Natural killer cell treated with Interleukin-12 subunit alpha and Interleukin-12 subunit beta and Interleukin-15 and Interleukin-18, amount 100 ng/mL, for 72 hours (primary cell): Measurements from ENCODE around the gene NEURL1B. TPM values are rescaled to one million over a fixed set of nuclear protein-coding genes. Genes with fewer than 3 reads are reported as not detected.
A peak's percentile ranks its signal among the peaks of the same experiment; 100 is the strongest.

ENCODE experiments used
- ATAC-seq, 2 donors: fragments of 150-1000 bp; cut with Tn5 transposase in 1 of 2; sonication (Bioruptor Pico), chemical (Tn5 transposase) in 1 of 2; 2 replicates each; pipeline ENCODE4 v1.10.0; 2021
- DNase-seq: peaks from one replicate; pipeline ENCODE4 v3.0.0; 2022; ENCODE audit warnings: low spot score
- H3K27ac Mint-ChIP-seq, 2 donors: 1 replicate in 1 of 2; 2 replicates in 1 of 2; pipeline ENCODE4 v1.8.0; 2022; ENCODE audit warnings: mixed read lengths in 2 of 2, mild to moderate bottlenecking in 1 of 2, moderate library complexity in 1 of 2
- H3K27me3 Mint-ChIP-seq, 2 donors: 1 replicate in 1 of 2; 2 replicates in 1 of 2; pipeline ENCODE4 v1.8.0; 2022; ENCODE audit warnings: mixed read lengths in 2 of 2
- H3K36me3 Mint-ChIP-seq: one replicate; pipeline ENCODE4 v1.8.0; 2022; ENCODE audit warnings: mixed read lengths
- H3K4me1 Mint-ChIP-seq, 2 donors: 1 replicate in 1 of 2; 2 replicates in 1 of 2; pipeline ENCODE4 v1.8.0; 2022; ENCODE audit warnings: low read depth in 2 of 2, mixed read lengths in 2 of 2, mild to moderate bottlenecking in 1 of 2
- H3K4me3 Mint-ChIP-seq: one replicate; pipeline ENCODE4 v1.8.0; 2022; ENCODE audit warnings: mixed read lengths
- H3K9me3 Mint-ChIP-seq: 2 replicates; pipeline ENCODE4 v1.8.0; 2022; ENCODE audit warnings: mixed read lengths
- total RNA-seq, 2 donors: library from RNA; stranded (reverse); gene quantifications; one replicate each; pipeline ENCODE4 v1.2.3, GENCODE V29; 2022

Gene NEURL1B
- total RNA-seq, 2 donors from 2014 or later: 0.14 to 0.36 TPM

GRCh38 chr5:172723508-172723907 lies 82.4 kb downstream of the NEURL1B start:
- Mint-ChIP-seq H3K27ac (peak overlapping the region in 1 of 2 donors; percentile 34), H3K4me1 (peaks cover 15 to 19% of the 10 kb centered on the region in 2 donors), H3K9me3 (no peaks in the 10 kb centered on the region), H3K27me3 (peaks cover 31 to 50% of the 10 kb centered on the region in 2 donors), H3K36me3 (no peaks in the 10 kb centered on the region), H3K4me3 (no peak overlapping the region)
- DNase-seq: peak; percentile 3
- no peak for ATAC-seq

- no peaks in the 10 kb centered on the region for H3K9me3 Mint-ChIP-seq
- H3K27me3 Mint-ChIP-seq: peaks cover 32 to 49% of the 10 kb centered on the region in 2 donors
- H3K4me1 Mint-ChIP-seq: peaks cover 15 to 19% of the 10 kb centered on the region in 2 donors
- ATAC-seq (no peak), DNase-seq (peak; percentile 53)
- no peak overlapping the region for H3K4me3 Mint-ChIP-seq
- H3K27ac Mint-ChIP-seq: peak overlapping the region in 1 of 2 donors; percentile 3
- no peaks in the 10 kb centered on the region for H3K36me3 Mint-ChIP-seq
These were observed 83.5 kb downstream of the NEURL1B start for GRCh38 chr5:172724242-172725183.

GRCh38 chr5:172725273-172725672 lies 84.2 kb downstream of the NEURL1B start:
- ATAC-seq: no peak
- Mint-ChIP-seq H3K9me3 (no peaks in the 10 kb centered on the region), H3K27ac (no peak overlapping the region), H3K4me1 (peaks cover 15 to 19% of the 10 kb centered on the region in 2 donors), H3K4me3 (no peak overlapping the region), H3K27me3 (peaks cover 32 to 41% of the 10 kb centered on the region in 2 donors), H3K36me3 (no peaks in the 10 kb centered on the region)
- peak; percentile 28 for DNase-seq

GRCh38 chr5:172725785-172726184 lies 84.7 kb downstream of the NEURL1B start:
- ATAC-seq (no peak), DNase-seq (peak; percentile 23)
- H3K27ac Mint-ChIP-seq: no peak overlapping the region
- peaks cover 32 to 40% of the 10 kb centered on the region in 2 donors for H3K27me3 Mint-ChIP-seq
- no peak overlapping the region for H3K4me3 Mint-ChIP-seq
- H3K9me3 Mint-ChIP-seq: no peaks in the 10 kb centered on the region
- no peaks in the 10 kb centered on the region for H3K36me3 Mint-ChIP-seq
- H3K4me1 Mint-ChIP-seq: peaks cover 15 to 19% of the 10 kb centered on the region in 2 donors

GRCh38 chr5:172726966-172727365 lies 85.9 kb downstream of the NEURL1B start:
- DNase-seq: peak; percentile 15
- peaks cover 34 to 40% of the 10 kb centered on the region in 2 donors for H3K27me3 Mint-ChIP-seq
- H3K4me1 Mint-ChIP-seq: peaks cover 12 to 13% of the 10 kb centered on the region in 2 donors
- no peak overlapping the region for H3K4me3 Mint-ChIP-seq
- H3K36me3 Mint-ChIP-seq: no peaks in the 10 kb centered on the region
- H3K9me3 Mint-ChIP-seq: no peaks in the 10 kb centered on the region
- H3K27ac Mint-ChIP-seq: peak overlapping the region in 1 of 2 donors; percentile 21
- no peak for ATAC-seq

- peaks cover 34 to 36% of the 10 kb centered on the region in 2 donors for H3K27me3 Mint-ChIP-seq
- no peak overlapping the region for H3K27ac Mint-ChIP-seq
- ATAC-seq: no peak
- no peak overlapping the region for H3K4me3 Mint-ChIP-seq
- H3K9me3 Mint-ChIP-seq: no peaks in the 10 kb centered on the region
- peak; percentile 22 for DNase-seq
- no peaks in the 10 kb centered on the region for H3K36me3 Mint-ChIP-seq
- H3K4me1 Mint-ChIP-seq: peaks cover 6 to 7% of the 10 kb centered on the region in 2 donors
These were observed 86.5 kb downstream of the NEURL1B start for GRCh38 chr5:172727551-172727950.

- Mint-ChIP-seq H3K9me3 (no peaks in the 10 kb centered on the region), H3K27ac (peak overlapping the region in 1 of 2 donors; percentile 38), H3K36me3 (no peaks in the 10 kb centered on the region), H3K4me1 (peaks cover under 1 to 2% of the 10 kb centered on the region in 2 donors), H3K27me3 (peaks cover 28 to 33% of the 10 kb centered on the region in 2 donors), H3K4me3 (no peak overlapping the region)
- ATAC-seq (no peak), DNase-seq (peak; percentile 13)
These were observed 87.6 kb downstream of the NEURL1B start for GRCh38 chr5:172728481-172729241.

GRCh38 chr5:172729588-172729987 lies 88.5 kb downstream of the NEURL1B start:
- Mint-ChIP-seq H3K9me3 (no peaks in the 10 kb centered on the region), H3K4me3 (no peak overlapping the region), H3K27me3 (peaks cover 18 to 26% of the 10 kb centered on the region in 2 donors), H3K4me1 (peaks cover 0 to 2% of the 10 kb centered on the region in 2 donors), H3K36me3 (no peaks in the 10 kb centered on the region), H3K27ac (no peak overlapping the region)
- peak; percentile 1 for DNase-seq
- ATAC-seq: no peak

GRCh38 chr5:172730222-172730621 lies 89.2 kb downstream of the NEURL1B start:
- Mint-ChIP-seq H3K36me3 (no peaks in the 10 kb centered on the region), H3K27ac (no peak overlapping the region), H3K9me3 (no peaks in the 10 kb centered on the region), H3K27me3 (peaks cover 15 to 27% of the 10 kb centered on the region in 2 donors), H3K4me3 (no peak overlapping the region), H3K4me1 (peaks cover 0 to 5% of the 10 kb centered on the region in 2 donors)
- DNase-seq: no peak
- ATAC-seq: no peak

- H3K36me3 Mint-ChIP-seq: no peaks in the 10 kb centered on the region
- peaks cover 8 to 23% of the 10 kb centered on the region in 2 donors for H3K27me3 Mint-ChIP-seq
- H3K27ac Mint-ChIP-seq: no peak overlapping the region
- no peaks in the 10 kb centered on the region for H3K9me3 Mint-ChIP-seq
- peak; percentile 49 for DNase-seq
- no peak overlapping the region for H3K4me3 Mint-ChIP-seq
- no peak for ATAC-seq
- H3K4me1 Mint-ChIP-seq: peaks cover 0 to 5% of the 10 kb centered on the region in 2 donors
These were observed 90.1 kb downstream of the NEURL1B start for GRCh38 chr5:172730981-172731679.

GRCh38 chr5:172731680-172732074 lies 90.6 kb downstream of the NEURL1B start:
- peaks cover 0 to 5% of the 10 kb centered on the region in 2 donors for H3K4me1 Mint-ChIP-seq
- H3K36me3 Mint-ChIP-seq: no peaks in the 10 kb centered on the region
- H3K27ac Mint-ChIP-seq: no peak overlapping the region
- H3K27me3 Mint-ChIP-seq: peaks cover 3 to 19% of the 10 kb centered on the region in 2 donors
- ATAC-seq: no peak
- DNase-seq: peak; percentile 1
- no peak overlapping the region for H3K4me3 Mint-ChIP-seq
- no peaks in the 10 kb centered on the region for H3K9me3 Mint-ChIP-seq

- DNase-seq: peak; percentile 59
- Mint-ChIP-seq H3K9me3 (no peaks in the 10 kb centered on the region), H3K4me1 (peaks cover 0 to 5% of the 10 kb centered on the region in 2 donors), H3K4me3 (no peak overlapping the region), H3K36me3 (no peaks in the 10 kb centered on the region), H3K27ac (peak overlapping the region in 1 of 2 donors; percentile 41), H3K27me3 (peaks cover 0 to 16% of the 10 kb centered on the region in 2 donors)
- peak in 1 of 2 donors; percentile 14 for ATAC-seq
These were observed 91.3 kb downstream of the NEURL1B start for GRCh38 chr5:172732201-172732865.
